Measurements from ENCODE around the gene COL5A1.

The COL5A1 gene

DNA sequence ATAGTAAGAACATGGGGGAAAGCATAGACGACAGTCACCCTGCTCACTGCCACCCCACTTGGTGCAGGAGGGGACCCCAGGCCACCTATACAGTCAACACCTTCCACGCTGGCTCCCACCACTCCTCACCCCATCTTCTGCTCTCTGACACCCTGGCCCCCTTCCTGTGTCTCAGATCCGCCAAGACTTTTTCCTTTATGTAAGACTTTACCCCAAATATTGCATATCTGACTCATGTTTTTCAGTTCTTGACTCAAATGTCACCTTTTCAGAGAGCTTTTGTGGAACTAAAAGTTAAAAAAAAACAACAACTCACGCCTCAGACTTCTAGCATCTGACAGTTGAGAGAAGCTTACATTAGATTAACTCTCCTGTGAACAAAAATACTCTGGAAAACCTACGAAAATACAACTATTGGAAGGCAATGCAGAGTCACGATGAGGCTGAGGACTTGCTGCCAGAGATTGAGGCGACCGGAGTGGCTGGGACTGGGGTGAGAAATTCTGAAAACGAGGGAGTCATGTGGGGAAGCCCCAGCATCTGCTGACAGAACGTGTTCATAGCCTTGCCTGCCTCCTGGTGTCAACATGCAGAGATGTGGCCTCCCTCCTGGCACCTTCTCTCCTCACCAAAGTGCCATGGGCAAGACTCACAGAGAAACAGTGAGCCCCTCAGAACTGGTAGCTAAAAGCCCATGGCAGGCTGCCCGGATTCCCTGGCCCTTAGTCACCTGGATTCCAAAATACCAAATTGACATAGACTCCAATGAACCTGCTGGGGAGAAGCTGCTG lies 216.6 kb downstream of the COL5A1 start:
- DNase-seq (ENCODE audit: low spot score) = no peak

DNA sequence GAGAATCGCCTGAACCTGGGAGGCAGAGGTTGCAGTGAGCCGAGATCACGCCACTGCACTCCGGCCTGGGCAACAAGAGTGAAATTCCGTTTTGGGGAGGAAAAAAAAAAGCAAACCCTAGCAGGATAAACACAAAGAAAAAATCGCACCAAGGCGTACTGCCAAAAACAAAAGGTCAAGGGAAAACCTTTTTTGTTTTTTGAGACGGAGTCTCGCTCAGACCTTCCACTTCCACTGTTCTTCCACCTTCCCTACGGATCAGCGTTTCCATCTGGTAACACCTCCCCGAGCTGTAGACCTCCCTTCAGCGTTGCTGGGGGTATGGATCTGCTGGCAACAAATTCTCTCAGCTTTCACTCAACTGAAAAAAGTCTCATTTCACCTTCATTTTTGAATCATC lies 218.9 kb downstream of the COL5A1 start:
- DNase-seq (ENCODE audit: low spot score) = no peak

DNA sequence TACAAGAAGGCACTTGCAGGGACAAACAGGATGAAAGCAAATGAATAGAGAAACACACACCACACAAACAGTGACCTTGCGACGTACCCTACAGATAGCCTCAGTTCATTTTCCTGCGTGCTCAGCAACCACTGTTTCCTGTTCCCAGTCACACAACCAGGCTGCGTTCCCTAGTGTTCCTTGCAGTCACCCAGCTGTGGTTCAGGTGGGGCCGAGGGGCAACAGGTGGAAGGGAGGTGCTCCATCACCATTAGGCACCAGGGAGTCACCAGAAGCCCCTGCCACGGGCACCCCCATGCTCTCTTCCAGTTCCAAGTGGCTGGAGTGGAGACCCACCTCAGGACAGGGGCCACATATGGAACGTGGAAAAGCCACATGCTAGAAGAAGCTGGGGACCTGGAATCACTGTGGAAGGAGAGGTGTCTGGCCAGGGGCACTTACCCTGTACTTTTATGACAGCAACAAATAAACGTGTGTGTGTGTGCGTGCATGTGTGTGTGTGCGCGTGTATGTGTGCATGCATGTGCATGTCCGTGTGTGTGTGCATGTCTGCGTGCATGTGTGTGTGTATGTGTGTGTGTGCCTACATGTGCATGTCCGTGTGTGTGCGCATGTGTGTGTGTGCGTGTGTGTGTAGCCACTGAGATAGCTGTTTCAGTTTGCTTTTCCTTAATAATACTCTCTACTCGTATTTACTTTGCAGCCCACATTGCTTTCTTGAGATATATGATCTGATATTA lies 220.2 kb downstream of the COL5A1 start:
- no peak for DNase-seq (ENCODE audit: low spot score)

DNA sequence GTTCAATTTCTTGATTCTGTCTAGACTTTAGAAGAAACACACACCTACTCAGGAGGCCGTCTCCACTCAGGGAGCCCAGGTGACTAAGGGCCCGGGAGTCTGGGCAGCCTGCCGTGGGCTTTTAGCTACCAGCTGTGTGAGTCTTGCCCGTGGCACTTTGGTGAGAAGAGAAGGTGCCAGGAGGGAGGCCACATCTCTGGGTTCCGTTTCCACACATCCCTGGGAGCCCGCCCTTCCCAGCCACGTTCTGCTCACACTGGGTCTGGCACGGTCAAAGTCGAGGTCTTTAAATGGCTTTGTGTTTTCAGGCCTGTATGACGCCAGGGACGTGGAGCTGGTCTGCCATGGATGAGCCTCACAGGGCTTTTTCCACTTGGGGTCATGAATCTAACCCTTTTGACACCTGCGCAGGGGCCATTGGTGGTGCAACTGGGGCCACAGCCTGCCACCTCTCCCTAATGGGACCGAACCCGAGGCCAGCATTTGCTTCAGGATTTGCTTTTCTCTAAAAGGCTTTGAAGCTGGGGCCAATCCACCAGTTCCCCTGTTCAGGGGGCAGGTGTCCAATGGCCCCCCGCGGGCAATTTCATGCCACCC lies 221.8 kb downstream of the COL5A1 start:
- DNase-seq (ENCODE audit: low spot score) = no peak

DNA sequence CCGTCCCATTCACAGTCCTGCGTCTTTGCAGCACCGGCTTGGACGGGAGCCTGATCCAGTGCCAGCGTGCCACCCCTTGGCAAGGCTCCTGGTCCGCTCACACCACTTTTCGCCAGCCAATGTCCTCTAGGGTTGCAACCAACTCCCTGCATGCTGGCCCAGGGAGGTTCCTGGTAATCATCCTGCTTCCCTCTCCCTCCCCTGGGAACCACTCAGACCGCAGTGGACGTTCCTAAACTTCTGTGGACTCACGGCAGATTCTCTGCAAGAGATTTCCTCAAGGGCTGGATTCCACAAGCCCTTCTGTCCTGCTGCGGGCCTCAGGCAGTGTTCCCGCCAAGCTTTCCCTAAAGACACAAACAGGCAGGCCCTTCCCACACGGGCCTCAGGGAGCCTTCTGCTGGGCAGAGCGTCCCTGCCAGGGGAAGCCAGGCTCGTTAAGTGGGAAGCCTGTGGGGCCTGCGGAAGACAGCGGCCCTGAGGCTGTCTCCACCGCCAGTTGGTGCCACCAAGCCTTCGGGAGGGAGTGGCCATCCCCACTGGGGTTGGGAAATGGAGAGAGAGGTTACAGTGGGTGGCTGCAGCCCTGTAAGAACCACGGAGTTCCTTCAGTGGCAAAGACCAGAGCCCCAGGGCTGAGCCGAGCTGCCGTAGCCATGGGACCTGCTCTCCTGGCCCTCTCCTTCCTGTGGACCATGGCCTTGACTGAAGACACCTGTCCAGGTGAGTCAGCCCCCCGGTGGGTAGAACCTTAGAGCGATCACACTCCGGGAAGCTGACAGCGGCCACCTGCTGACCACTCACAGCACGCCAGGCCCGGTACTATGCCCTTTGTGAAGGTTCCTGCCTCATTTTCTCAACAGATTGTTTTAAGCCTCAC lies 222.6 kb downstream of the COL5A1 start:
- DNase-seq (ENCODE audit: low spot score) = no peak

DNA sequence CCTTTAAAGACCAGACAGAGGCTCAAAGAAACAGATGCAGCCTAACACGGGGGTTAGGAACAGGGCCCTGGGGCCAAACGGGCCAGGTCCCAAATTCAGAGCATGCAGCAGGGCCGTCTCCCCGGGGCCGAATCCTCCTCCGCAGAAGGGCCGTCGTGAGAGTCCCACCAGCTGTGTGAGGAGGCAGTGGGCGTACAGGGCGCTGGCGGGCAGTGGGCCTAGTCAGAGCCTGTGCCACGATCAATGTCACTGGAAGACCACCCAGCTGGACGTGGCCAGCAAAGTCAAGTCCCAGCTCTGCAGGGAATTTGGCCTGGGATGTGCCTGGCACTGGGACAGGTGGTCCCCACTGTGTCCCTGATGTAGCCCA lies 223.2 kb downstream of the COL5A1 start:
- no peak for DNase-seq (ENCODE audit: low spot score)

DNA sequence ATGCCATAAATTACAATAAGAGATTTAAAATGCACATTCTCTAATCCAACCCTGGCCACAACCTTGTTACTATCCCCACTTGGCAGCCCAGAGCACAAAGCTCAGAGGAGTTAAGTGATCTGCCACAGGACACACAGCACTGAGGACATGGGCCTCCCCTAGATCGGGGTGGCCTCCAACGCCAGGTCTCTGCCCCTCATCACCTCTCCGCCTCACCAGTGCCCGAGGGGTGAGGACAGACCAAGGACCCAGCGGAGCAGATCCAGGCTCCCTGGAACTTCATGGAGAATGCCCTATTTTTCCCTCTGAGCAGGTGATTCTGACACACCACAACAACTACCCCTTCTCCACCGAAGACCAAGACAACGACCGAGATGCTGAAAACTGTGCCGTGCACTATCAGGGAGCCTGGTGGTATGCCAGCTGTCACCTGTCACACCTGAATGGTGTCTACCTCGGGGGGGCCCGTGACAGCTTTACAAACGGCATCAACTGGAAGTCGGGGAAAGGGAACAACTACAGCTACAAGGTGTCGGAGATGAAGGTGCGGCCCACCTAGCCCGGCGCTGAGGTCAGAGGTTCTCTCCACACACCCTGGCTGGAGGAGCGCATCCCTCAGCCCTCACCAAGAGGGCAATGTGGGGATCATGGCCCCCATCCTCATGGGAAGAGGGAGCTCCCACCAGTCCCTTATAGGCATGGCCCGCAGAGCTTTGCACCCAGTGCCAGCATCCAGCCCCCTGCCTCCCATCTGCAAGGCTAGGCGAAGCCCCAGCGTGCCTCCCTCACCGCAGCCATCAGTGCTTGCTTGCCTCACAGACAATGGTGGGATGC lies 226.5 kb downstream of the COL5A1 start:
- DNase-seq (ENCODE audit: low spot score) = no peak

DNA sequence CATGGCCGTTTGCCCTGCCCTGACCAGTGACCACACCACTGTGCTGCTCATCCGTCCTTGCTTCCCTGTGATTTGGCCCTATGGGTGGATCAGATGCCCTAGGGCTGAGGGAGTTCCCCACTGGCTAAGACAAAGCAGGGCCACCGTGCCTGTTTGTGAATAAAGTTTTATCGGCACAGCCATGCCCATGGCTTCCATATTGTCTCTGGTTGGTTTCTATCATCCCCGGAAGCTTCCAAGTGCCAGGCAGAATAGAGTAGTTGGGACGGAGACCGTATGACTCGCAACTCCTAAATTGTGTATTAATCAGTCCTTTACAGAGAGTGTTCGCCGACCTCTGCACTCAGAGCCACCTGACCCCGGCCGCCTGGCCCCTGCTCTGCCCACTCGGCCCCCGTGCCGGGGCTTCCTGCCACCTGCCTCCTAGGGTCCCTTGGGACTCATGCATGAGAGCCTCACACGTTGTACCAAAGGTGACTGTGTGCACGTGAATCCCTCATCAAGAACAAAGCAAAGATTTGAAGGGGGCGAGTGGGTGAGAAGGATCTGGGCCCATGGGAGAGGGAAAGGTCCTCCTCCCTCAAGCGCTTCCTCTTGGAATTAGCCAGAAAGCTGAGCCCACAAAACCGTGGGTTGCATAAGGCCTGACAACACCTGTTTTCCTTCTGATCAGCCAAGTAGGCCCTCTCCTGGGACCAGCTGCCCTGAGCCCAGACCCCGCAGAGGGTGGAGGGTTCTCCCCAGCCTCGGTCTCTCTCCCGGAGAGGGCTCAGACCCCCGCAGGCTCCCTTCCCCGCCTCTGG lies 227.3 kb downstream of the COL5A1 start:
- no peak for DNase-seq (ENCODE audit: low spot score)

DNA sequence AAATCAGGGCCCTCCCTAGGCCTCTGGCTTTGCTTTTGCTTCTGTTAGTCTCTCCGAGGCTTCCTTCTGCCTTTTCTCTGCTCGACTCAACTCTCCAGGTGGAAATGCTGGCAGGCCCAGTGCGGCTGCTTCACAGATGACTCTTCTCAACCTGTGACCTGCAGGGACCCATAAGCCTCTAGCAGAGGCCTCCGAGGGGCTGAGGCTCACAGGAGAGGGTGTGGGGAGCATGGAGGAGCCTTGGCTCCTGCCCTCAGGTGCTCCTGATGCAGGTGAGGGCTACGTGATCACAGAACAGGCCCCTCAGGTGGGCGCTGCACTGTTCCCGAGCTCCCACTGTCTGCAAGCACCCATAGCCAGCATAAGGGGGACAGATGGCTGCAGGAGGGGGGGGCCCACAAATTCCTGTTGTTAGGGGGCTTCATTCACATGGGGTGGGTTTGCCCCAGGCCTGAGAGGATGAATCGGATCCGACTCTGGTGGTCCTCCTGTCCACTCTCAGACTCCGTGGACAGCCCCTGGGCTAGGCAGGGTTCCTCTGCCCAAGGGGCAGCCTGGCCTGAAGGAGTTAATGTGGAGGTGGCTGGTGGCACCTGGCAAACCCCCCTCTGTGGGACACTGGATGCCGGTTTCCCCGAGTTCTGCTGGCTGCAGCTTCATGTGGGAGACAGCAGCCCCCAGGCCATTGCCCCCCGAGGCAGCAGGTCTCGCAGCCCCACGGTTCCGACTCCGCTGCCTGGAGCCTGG lies 228.1 kb downstream of the COL5A1 start:
- no peak for DNase-seq (ENCODE audit: low spot score)

DNA sequence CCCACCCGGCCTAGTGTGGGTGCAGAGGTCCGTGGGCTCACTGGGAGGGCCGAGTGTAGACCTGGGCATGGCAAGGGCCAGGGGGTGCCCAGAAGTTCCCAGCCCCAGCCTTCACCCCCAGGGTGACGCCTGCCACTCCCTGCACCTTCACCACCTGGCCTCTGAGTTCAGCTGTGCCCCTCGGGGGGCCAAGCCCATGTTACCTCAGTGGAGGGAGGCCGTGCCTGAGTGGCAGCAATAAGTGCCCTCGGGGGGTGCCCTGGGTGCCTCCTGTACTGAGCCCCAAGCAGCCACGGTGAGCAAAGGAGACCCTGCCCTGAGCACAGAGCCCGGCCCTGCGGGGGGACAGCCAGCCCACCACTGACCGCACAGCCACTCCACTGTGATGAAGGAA lies 228.7 kb downstream of the COL5A1 start:
- DNase-seq (ENCODE audit: low spot score) = no peak

DNA sequence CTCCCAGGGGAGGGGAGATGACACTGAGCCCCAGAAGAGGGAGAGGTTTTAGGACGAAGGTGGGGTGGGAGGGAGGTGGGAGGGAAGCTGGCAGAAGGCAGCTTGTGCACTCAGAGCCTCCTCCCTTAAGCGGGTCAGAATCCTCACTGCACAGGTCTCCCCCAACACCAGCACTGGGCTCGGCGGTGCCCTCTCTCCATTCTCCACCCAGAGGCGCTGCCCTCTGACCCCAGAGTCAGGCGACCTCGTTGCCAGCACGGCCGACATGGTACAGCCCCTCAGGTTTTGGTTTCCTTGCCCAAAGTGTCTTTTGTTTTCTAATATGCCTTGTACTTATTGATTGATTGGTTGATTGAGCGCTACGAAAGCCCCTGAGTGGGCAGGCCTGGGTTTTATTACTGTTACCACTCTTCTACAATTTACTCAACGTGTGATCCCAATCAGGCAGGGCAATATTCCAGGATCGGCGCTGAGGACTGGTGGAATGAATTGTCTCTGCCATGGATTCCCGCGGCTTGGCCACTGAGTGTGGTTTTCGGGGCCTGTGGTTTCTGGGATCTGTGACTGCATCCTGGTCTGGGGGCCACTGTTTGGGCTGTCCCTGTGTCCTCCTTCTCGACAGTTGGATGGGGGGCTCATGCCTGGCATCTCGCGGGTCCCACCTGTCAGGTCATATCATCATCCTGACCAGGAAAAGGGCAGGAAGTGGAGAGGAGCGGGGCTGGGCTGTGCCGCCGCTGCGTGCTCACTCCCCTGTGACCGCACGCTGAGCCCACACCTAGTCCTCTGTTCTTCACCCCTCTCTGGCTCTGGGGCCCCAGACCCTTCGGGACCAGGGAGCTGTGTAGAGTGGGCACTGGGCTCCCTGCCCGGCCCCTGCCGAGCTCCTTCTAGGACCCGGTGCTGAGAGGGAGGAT lies 229.4 kb downstream of the COL5A1 start:
- DNase-seq (ENCODE audit: low spot score) = no peak

DNA sequence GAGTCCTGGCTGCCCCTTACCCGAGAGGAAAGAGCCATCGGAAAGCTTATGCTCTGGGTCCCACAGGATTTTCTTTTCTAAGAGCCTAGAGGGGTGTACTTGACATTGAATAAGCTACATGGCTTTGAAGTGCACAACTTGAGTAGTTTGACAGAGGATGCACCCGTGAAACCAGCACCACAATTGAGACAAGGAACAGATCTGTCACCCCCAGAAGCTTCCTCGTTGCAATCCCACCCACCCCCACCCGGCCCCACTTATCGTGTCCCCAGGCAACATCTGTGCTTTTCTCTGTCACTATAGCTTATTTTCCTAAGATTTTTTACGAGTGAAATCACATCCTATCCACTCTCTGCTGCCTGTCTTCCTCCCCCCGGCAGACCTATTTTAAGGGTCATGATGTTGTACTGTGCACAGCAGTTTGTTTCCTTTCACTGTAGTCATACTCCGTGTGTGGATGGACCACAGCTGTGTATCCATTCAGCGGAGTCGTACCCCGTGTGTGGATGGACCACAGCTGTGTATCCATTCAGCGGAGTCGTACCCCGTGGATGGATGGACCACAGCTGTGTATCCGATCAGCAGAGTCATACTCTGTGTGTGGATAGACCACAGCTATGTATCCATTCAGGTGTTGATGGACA lies 230.2 kb downstream of the COL5A1 start:
- no peak for DNase-seq (ENCODE audit: low spot score)

DNA sequence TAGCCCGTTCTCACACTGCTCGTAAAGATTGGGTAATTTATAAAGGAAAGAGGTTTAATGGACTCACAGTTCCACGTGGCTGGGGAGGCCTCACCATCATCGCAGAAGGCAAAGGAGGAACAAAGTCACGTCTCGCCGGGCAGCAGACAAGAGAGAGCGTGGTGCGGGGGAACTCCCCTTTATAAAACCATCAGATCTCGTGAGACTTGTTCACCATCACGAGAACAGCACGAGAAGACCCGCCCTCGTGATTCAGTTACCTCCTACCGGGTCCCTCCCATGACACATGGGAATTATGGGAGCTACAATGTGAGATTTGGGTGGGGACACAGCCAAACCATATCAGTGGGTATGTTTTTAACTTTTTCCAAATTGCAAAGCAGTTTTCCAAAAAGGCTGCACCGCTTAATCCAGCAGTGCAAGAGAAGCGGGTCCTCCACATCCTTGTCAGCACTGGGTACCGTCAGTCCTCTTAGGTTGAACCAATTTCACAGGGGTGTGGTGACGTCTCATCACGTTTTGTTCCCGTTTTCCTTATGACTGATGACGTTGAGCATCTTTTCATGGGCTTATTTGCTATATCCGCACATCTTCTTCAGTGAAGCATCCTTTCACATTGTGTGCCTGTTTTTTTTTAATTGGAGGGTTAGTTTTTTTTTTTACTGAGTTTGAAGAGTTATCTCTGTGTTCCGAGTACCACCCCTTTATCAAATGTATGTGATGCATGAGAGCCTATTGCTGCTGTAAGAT lies 231.1 kb downstream of the COL5A1 start:
- no peak for DNase-seq (ENCODE audit: low spot score)

DNA sequence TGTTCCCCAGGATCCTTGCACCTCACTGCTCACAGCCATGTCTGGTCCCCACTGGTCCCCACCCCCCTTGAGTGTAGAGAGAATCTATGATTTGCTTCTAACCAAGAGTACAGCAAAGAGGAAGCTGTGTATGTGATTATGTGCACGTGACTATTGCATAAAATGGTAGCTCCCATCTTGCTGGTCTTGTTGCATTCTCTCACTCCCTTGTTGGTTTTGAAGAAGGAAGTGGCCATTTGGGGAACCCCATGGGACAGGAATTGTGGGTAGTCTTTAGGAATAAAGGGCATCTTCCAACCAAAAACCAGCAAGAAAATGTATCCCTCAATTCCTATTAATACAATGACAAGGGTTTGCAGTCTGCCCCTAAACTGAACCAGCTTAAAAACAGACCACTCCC lies 233.8 kb downstream of the COL5A1 start:
- DNase-seq (ENCODE audit: low spot score) = no peak

DNA sequence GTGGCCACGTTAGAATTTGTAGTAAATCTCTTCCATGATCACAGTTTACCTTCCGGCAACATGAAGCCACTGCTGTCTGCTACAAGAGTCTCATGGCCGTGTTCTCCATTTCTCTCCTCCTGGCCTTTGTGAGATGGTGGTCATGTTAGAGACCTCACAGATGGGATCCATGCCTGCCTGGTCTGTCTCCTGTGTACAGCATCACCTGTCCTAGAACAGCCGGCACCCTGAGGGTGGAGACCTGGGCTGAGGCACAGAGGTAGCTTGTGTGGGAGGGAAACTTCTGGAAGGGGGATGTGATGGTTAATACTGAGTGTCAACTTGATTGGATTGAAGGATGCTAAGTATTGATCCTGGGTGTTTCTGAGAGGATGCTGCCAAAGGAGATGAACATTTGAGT lies 235.9 kb downstream of the COL5A1 start:
- no peak for DNase-seq (ENCODE audit: low spot score)

DNA sequence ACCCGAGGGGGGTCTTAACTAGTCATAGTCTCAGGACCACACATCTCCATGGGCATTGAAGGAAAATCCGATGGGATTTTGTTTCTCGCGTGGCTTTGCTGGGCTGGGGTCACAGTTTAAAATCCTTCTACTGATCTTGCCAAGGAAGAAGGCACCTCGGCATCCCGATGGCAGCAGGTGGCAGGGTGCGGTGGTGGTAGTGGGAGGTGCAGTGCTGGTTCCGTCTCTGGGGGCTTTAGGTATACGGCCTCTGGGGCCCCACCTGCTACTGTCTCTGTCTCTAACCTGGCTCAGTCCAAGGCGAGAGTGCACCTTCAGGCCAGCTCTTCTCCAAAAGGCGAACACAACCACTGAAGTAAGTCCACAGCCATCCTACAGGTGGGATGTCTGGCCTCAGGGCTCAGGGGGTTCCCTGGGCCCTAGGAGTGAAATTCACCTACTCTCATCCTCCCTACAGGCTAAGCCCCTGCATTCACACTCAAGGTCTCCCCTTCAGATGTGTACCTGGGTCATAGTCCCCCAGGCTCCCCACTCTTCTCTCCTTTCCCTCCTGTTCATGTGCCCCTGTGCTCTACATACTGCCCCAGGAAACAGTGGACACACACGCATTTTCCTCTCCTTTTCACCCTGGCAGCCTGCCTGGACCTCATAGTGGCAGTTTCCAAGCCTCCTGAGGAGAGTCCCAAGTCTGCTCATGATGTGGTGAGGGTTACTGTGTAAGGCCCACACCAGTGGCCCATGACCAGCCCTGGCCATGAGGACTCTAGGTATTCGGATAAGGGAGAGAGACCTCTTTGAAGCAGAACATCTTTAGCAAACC lies 238.3 kb downstream of the COL5A1 start:
- no peak for DNase-seq (ENCODE audit: low spot score)

All from hematopoietic multipotent progenitor cell treated with erythropoietin and hydrocortisone succinate and interleukin-3 and kit ligand, for 17 days (in vitro differentiated cells).